RWPE1 (cell line): ENCODE data around the gene MYO1D.
A peak's percentile ranks its signal among the peaks of the same experiment; 100 is the strongest.

Experiments used
- CTCF ChIA-PET: fragments of 350-600 bp; sonication (Branson Sonifier 250); formaldehyde crosslinking; extraction: SDS; loops from one replicate; lab custom pipeline; 2021; lab: Yijun Ruan, JAX
- POLR2A ChIA-PET: fragments of 400-600 bp; formaldehyde crosslinking; extraction: SDS; loops from one replicate; lab custom pipeline; 2020; ENCODE audit warnings: antibody characterized with exemption; ENCODE audit not compliant: low non-redundant PET; lab: Yijun Ruan, JAX
- DNase-seq: peaks from one replicate; pipeline ENCODE4 v3.0.0; 2012; ENCODE audit warnings: low spot score
- H3K27ac ChIP-seq: fragments of 450-650 bp; 2 replicates; pipeline ENCODE4 v1.5.1; 2017
- TF ChIP-seq, protein P1 (sequence below): fragments of 450-650 bp; conservative IDR thresholded peaks from 2 replicates; pipeline ENCODE4 v1.5.1; 2017; ENCODE audit warnings: low read depth, mild to moderate bottlenecking

The MYO1D gene

DNA sequence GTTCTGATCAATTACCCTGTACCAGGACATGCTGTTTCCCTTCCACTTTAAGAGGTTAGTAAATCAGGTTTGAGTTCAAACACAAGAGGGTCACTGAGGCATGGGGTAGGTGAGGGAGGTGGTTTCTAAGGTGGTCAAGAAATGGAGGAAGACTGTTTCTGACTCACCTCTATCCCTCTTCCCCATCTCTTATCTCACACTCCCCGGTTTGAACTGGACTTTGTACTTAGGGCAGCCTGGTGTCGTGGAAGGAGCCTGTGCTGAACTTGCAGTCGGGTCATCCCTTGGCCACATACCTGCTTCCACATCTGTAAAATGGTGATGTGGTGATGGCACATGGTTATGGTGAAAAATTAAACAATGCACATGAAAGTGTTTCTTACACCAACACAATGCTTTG lies 33.8 kb upstream of the MYO1D start:
- CTCF ChIA-PET = interaction anchor here (0.6 to 1.3 kb wide), 2 partner anchors 26 to 128 kb away, joined by 3 to 6 read pairs; no protein-coding TSS in a partner anchor
- H3K27ac ChIP-seq = no peak overlapping the region
- POLR2A ChIA-PET = no interaction called here
- TF ChIP-seq, protein P1, sequence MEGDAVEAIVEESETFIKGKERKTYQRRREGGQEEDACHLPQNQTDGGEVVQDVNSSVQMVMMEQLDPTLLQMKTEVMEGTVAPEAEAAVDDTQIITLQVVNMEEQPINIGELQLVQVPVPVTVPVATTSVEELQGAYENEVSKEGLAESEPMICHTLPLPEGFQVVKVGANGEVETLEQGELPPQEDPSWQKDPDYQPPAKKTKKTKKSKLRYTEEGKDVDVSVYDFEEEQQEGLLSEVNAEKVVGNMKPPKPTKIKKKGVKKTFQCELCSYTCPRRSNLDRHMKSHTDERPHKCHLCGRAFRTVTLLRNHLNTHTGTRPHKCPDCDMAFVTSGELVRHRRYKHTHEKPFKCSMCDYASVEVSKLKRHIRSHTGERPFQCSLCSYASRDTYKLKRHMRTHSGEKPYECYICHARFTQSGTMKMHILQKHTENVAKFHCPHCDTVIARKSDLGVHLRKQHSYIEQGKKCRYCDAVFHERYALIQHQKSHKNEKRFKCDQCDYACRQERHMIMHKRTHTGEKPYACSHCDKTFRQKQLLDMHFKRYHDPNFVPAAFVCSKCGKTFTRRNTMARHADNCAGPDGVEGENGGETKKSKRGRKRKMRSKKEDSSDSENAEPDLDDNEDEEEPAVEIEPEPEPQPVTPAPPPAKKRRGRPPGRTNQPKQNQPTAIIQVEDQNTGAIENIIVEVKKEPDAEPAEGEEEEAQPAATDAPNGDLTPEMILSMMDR = no peak
- DNase-seq = no peak

DNA sequence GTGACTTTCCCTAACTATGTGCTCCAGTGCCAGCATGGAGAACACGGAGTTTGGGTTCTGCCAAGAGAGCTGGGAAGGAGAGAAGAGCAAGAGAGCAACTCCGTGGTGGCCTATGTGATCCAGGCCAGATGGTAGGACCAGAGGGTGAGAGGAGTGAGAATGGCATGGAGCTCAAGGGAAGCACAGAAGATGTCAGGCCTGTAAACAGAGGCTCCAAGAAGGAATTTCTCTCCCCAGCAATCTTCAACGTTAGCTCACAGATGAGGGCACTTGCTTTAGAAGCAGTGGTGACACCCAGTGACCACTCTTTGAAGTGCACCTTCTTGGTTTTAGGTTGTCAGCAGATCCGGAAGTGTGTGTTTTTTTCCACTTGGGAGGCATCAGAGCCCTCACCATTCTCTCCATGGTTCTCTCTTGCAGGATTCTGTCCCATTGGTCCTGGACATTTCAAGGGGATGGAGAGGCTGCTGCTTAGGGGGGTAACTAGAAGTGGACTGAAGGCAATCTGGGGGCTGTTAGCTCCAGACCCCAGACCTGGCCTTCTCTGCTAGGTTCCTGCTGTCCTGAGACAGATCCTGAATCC lies 33.0 kb upstream of the MYO1D start:
- POLR2A ChIA-PET = no interaction called here
- DNase-seq = peak; percentile 70
- CTCF ChIA-PET = interaction anchor here (0.6 to 1.3 kb wide), 6 partner anchors 15 to 1941 kb away, joined by 3 to 6 read pairs (median 3); no protein-coding TSS in a partner anchor
- no peak overlapping the region for H3K27ac ChIP-seq
- TF ChIP-seq, protein P1 = peak; percentile 34

- POLR2A ChIA-PET = no interaction called here
Observed at GRCh38 chr17:32907583-32907982, 30.7 kb upstream of the MYO1D start.

GRCh38 chr17:32904891-32905290 lies 28.0 kb upstream of the MYO1D start:
- POLR2A ChIA-PET = no interaction called here
- H3K27ac ChIP-seq = no peak overlapping the region
- no peak for DNase-seq
- TF ChIP-seq, protein P1 = no peak
- CTCF ChIA-PET = interaction anchor here (0.6 kb wide), 1 partner anchor 135 kb away, joined by 5 read pairs; no protein-coding TSS in a partner anchor

More at GRCh38 chr17:32907583-32907982, 30.7 kb upstream of the MYO1D start:
- H3K27ac ChIP-seq = no peak overlapping the region
- TF ChIP-seq, protein P1 = no peak
- CTCF ChIA-PET = no interaction called here
- no peak for DNase-seq

DNA sequence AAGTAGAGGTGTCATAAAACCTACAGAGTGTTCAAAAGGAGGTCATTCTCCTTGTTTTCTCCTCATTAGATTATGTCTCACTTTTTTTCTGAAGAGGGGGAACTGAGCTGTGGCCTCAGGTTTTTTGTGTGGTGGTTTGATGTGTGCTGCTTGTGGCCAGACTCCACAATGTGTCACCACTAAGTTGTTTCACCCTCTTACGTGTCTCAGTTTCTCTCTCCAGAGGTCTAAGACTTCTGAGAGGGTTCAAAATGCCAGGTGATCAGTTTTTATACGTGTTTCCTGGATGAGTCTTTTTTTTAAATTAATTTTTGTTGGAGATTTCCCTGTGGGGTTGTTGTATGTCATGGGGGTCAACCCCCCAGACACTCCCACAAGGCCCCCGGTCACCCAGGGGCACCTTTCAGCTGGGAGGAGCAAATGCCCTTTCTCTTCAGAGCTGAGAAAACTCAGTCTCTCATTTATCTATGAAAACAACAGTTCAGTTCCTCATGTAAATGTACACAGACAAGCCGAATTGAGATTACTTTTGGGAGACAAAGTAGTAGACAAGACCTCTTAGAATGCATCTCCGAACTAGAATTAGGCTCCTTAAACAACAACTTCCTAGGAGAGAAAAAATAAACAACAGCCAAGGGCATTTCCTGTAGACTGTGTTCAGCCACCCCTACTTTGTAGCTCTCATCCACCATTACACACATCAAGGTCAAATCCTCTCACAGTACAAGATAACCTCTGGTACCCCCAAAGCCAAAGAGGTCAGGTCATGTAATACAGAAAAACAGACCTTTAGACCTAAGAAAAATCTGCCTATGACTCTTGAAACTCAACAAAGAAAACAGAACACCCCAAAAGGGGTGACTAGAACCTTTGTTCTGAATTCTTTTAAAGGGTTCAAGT lies 27.1 kb upstream of the MYO1D start:
- no peak overlapping the region for H3K27ac ChIP-seq
- POLR2A ChIA-PET = no interaction called here
- TF ChIP-seq, protein P1 = no peak
- DNase-seq = no peak
- CTCF ChIA-PET = interaction anchor here (0.6 kb wide), 1 partner anchor 134 kb away, joined by 5 read pairs; no protein-coding TSS in a partner anchor

DNA sequence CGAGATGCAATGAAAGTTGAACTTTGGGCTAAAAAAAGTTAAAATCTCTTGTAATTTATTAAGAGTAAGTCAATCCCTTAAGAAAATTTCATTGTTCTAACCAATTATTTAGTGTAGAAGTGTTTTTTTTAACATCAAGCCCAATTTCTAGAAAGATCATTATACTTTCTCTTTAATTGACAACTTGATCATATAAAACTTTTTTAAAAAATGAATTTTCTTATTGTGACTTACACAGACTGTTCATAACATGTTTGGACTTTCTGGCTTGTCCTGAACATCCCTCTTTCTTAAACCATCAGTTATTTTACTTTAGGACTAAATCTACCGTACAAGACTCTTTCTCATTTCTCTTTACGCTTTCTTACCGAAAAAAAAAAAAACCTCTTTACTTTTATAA lies 24.8 kb upstream of the MYO1D start:
- CTCF ChIA-PET = interaction anchor here (1.0 kb wide), 1 partner anchor 24 kb away, joined by 3 read pairs; no protein-coding TSS in a partner anchor
- no peak for DNase-seq
- TF ChIP-seq, protein P1 = no peak
- H3K27ac ChIP-seq = no peak overlapping the region
- POLR2A ChIA-PET = no interaction called here
